Chondrocyte (in vitro differentiated cells): Measurements from ENCODE around the gene MAST1. TPM values are rescaled to one million over a fixed set of nuclear protein-coding genes. Genes with fewer than 3 reads are reported as not detected.
"Not testable (repeated sequence)": the region's sequence is repeated elsewhere in the genome, so short reads cannot be mapped to it uniquely, and the experiment has no call there.

Experiments used
- DNase-seq: peaks from one replicate; pipeline ENCODE4 v3.0.0; 2021; ENCODE audit warnings: mixed read lengths, low spot score
- H3K27ac Mint-ChIP-seq: one replicate; pipeline ENCODE4 v1.8.0; 2021; ENCODE audit warnings: mild to moderate bottlenecking, moderate library complexity, mixed read lengths; ENCODE audit not compliant: unreplicated experiment
- H3K27me3 Mint-ChIP-seq: 2 replicates; pipeline ENCODE4 v1.8.0; 2021; ENCODE audit warnings: low read depth, mixed read lengths
- H3K36me3 Mint-ChIP-seq: 2 replicates; pipeline ENCODE4 v1.8.0; 2021; ENCODE audit warnings: low read depth, mixed read lengths
- H3K4me1 Mint-ChIP-seq: 2 replicates; pipeline ENCODE4 v1.8.0; 2021; ENCODE audit warnings: low read depth, mild to moderate bottlenecking, mixed read lengths
- H3K4me3 Mint-ChIP-seq: one replicate; pipeline ENCODE4 v1.8.0; 2021; ENCODE audit warnings: mild to moderate bottlenecking, moderate library complexity, mixed read lengths; ENCODE audit not compliant: unreplicated experiment
- H3K9me3 Mint-ChIP-seq: 2 replicates; pipeline ENCODE4 v1.8.0; 2021; ENCODE audit warnings: low read depth, mixed read lengths
- CTCF ChIP-seq: fragments of 200-600 bp; sonication (generic); IDR thresholded peaks from 2 replicates; pipeline ENCODE4 v1.5.0; 2021; ENCODE audit warnings: antibody characterized with exemption, mild to moderate bottlenecking, moderate library complexity
- total RNA-seq: library from RNA; stranded (reverse); gene quantifications from 3 replicates; pipeline ENCODE4 v1.2.1, GENCODE V29; 2021

MAST1 gene
- total RNA-seq, 1 donor from 2014 or later, result 1.6 TPM

DNA sequence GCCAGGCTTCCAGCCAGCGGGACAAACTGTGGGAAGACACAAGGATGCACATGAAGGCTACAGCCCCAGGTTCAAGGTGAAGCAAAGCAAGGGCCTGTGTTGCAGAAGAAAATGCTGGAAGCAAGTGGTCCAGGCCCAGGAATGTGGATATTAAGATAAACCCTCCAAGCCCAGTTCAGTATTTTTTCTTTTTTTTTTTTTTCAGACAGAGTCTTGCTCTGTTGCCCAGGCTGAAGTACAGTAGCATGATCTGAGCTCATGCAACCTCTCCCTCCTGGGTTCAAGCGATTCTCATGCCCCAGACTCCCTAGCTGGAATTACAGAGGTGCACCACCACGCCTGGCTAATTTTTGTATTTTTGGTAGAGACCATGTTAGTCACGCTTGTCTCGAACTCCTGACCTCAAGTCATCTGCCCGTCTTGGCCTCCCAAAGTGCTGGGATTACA lies 41.2 kb upstream of the MAST1 start:
- no peak overlapping the region for H3K4me3 Mint-ChIP-seq

DNA sequence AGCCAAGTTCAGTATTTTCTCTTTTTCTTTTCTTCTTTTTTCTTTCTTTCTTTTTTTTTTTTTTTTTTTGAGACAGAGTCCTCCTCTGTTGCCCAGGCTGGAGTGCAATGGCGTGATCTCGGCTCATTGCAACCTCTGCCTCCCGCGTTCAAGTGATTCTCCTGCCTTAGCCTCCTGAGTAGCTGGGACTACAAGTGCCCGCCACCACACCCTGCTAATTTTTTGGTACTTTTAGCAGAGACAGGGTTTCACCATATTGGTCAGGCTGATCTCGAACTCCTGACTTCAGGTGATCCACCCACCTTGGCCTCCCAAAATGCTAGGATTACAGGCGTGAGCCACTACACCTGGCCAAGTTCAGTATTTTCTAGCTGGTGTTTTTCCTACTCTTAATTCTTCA lies 40.7 kb upstream of the MAST1 start:
- DNase-seq, H3K4me3 Mint-ChIP-seq, H3K9me3 Mint-ChIP-seq, H3K36me3 Mint-ChIP-seq, H3K27me3 Mint-ChIP-seq: not testable (repeated sequence)
- peaks cover 38% of the 10 kb centered on the region for H3K4me1 Mint-ChIP-seq
- H3K27ac Mint-ChIP-seq, result peak overlapping the region; percentile 5

More for the DNA sequence above, 41.2 kb upstream of the MAST1 start:
- H3K27me3 Mint-ChIP-seq, result no peaks in the 10 kb centered on the region
- no peaks in the 10 kb centered on the region for H3K9me3 Mint-ChIP-seq
- no peak for TF ChIP-seq CTCF
- H3K4me1 Mint-ChIP-seq, result peaks cover 34% of the 10 kb centered on the region
- DNase-seq, result no peak
- no peak overlapping the region for H3K27ac Mint-ChIP-seq
- H3K36me3 Mint-ChIP-seq, result peaks cover 2% of the 10 kb centered on the region

DNA sequence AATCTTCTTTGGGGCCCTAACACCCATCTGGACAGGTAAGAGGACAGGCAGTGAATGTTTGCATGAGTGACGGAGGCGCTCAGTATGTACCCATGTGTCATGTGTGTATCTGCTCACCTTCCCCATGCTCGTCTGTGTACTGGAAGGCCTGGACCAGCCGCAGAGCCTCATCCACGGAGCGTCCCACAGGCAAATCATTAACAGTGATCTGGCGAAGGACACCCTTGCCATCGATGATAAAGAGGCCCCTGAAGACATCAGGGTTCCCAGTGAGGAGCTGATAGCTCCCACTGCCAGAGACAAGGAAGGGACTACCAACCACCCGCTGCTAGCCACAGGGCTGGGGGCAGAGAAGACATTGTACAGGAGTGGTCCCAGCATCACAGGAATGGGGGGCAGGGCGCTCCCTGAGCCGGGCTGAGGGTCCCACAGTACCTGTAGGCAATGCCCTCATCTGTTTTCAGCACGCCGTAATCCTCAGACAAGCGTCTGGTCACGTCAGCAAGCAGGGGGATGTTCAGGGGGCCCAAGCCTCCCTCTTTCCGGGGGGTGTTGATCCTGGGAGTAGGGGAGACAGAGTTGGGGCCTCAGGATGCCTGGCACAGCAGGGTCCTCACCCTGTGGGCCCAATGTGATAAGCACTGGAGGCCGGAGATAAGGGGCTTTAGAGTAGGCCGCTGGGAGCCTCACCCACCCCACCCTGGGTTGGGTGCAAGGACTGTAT lies 38.4 kb upstream of the MAST1 start:
- Mint-ChIP-seq H3K27ac (no peak overlapping the region), H3K4me1 (peaks cover 30% of the 10 kb centered on the region), H3K27me3 (no peaks in the 10 kb centered on the region), H3K4me3 (no peak overlapping the region), H3K9me3 (no peaks in the 10 kb centered on the region), H3K36me3 (no peaks in the 10 kb centered on the region)
- no peak for TF ChIP-seq CTCF
- no peak for DNase-seq

DNA sequence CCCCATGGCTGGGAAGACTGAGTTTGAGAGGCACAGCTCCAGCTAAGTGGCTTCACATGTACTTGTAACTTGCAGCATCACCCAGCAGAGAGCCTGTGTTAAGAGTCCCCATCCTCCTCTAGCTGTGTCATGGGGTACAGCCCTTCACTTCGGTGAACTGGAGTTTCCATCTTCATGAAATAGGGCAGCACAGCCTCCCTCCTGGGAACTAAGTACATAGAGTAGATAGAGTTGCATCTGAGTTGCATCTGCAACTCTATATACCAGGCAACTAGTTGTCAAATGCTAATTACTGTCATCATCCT lies 37.9 kb upstream of the MAST1 start:
- DNase-seq, result no peak
- no peaks in the 10 kb centered on the region for H3K27me3 Mint-ChIP-seq
- peak overlapping the region; percentile 86 for H3K4me3 Mint-ChIP-seq
- no peaks in the 10 kb centered on the region for H3K36me3 Mint-ChIP-seq
- H3K9me3 Mint-ChIP-seq, result no peaks in the 10 kb centered on the region
- no peak overlapping the region for H3K27ac Mint-ChIP-seq
- peaks cover 29% of the 10 kb centered on the region for H3K4me1 Mint-ChIP-seq
- TF ChIP-seq CTCF, result no peak

GRCh38 chr19:12800923-12801465 lies 37.3 kb upstream of the MAST1 start:
- DNase-seq, result no peak
- peak overlapping the region; percentile 86 for H3K4me3 Mint-ChIP-seq
- H3K4me1 Mint-ChIP-seq, result peaks cover 26% of the 10 kb centered on the region
- no peaks in the 10 kb centered on the region for H3K27me3 Mint-ChIP-seq
- no peak for TF ChIP-seq CTCF
- H3K27ac Mint-ChIP-seq, result peak overlapping the region; percentile 70
- no peaks in the 10 kb centered on the region for H3K9me3 Mint-ChIP-seq
- no peaks in the 10 kb centered on the region for H3K36me3 Mint-ChIP-seq
